Mesenchymal stem cell (in vitro differentiated cells and primary cell): ENCODE measurements around the gene IGF1R.

Experiments used
- DNase-seq: peaks from one replicate; pipeline ENCODE4 v3.0.0-alpha.2; 2013
- H2AFZ ChIP-seq: one replicate; pipeline ENCODE4 v1.6.1; 2013; ENCODE audit warnings: low read depth, mild to moderate bottlenecking, control low read depth, inconsistent platforms, low read length, moderate library complexity
- H2AK5ac ChIP-seq: 2 replicates; pipeline ENCODE4 v1.6.1; 2013; ENCODE audit warnings: low read length, moderate library complexity, mild to moderate bottlenecking, inconsistent platforms; ENCODE audit not compliant: severe bottlenecking
- H2BK120ac ChIP-seq: one replicate; pipeline ENCODE4 v1.6.1; 2013; ENCODE audit warnings: low read depth, mild to moderate bottlenecking, inconsistent platforms, low read length, moderate library complexity
- H2BK12ac ChIP-seq, 2 experiments: one replicate each; pipeline ENCODE4 v1.6.1; 2013; ENCODE audit warnings: inconsistent platforms in 2 of 2, low read length in 2 of 2, mild to moderate bottlenecking in 2 of 2, moderate library complexity in 2 of 2, control low read depth in 1 of 2
- H2BK15ac ChIP-seq: one replicate; pipeline ENCODE4 v1.6.1; 2013; ENCODE audit warnings: mild to moderate bottlenecking, low read depth, inconsistent platforms; ENCODE audit not compliant: poor library complexity, severe bottlenecking
- H2BK5ac ChIP-seq: 2 replicates; pipeline ENCODE4 v1.6.1; 2013; ENCODE audit warnings: low read depth, mild to moderate bottlenecking, low read length, control low read depth, inconsistent platforms; ENCODE audit not compliant: poor library complexity, severe bottlenecking
- H3K14ac ChIP-seq, 2 experiments: one replicate each; pipeline ENCODE4 v1.6.1; 2013; ENCODE audit warnings: inconsistent platforms in 2 of 2, low read length in 2 of 2, control low read depth in 1 of 2, mild to moderate bottlenecking in 1 of 2, moderate library complexity in 1 of 2
- H3K18ac ChIP-seq, 2 experiments: one replicate each; pipeline ENCODE4 v1.6.1; 2013; ENCODE audit warnings: inconsistent platforms in 2 of 2, low read length in 2 of 2, control low read depth in 1 of 2, low read depth in 1 of 2, mild to moderate bottlenecking in 1 of 2
- H3K23ac ChIP-seq, 2 experiments: one replicate each; pipeline ENCODE4 v1.6.1; 2013; ENCODE audit warnings: inconsistent platforms in 2 of 2, low read length in 2 of 2, mild to moderate bottlenecking in 2 of 2, moderate library complexity in 2 of 2, control low read depth in 1 of 2
- H3K27ac ChIP-seq: 2 replicates; pipeline ENCODE4 v1.5.1; 2013; ENCODE audit warnings: mild to moderate bottlenecking, moderate library complexity, low read length, control low read depth, inconsistent platforms; ENCODE audit not compliant: poor library complexity, severe bottlenecking
- H3K27me3 ChIP-seq, 2 experiments: 2 replicates each; pipeline versions ENCODE4 v1.6.1 to v1.7.0; 2013; ENCODE audit warnings: low read length in 2 of 2, mild to moderate bottlenecking in 2 of 2, moderate library complexity in 2 of 2, control low read depth in 1 of 2, inconsistent platforms in 1 of 2; ENCODE audit not compliant: control insufficient read depth in 1 of 2, insufficient read depth in 1 of 2
- H3K36me3 ChIP-seq, 2 experiments: 2 replicates each; pipeline versions ENCODE4 v1.6.1 to v1.7.0; 2013; ENCODE audit warnings: low read length in 2 of 2, control low read depth in 1 of 2, inconsistent platforms in 1 of 2, low read depth in 1 of 2, mild to moderate bottlenecking in 1 of 2; ENCODE audit not compliant: insufficient read depth in 2 of 2, control insufficient read depth in 1 of 2
- H3K4ac ChIP-seq, 2 experiments: one replicate each; pipeline ENCODE4 v1.6.1; 2013; ENCODE audit warnings: inconsistent platforms in 2 of 2, low read length in 2 of 2, mild to moderate bottlenecking in 2 of 2, moderate library complexity in 2 of 2, control low read depth in 1 of 2, low read depth in 1 of 2
- H3K4me1 ChIP-seq: 2 replicates; pipeline ENCODE4 v1.6.1; 2013; ENCODE audit warnings: low read depth, low read length, control low read depth; ENCODE audit not compliant: control insufficient read depth, insufficient read depth
- H3K4me2 ChIP-seq: 2 replicates; pipeline ENCODE4 v1.6.1; 2013; ENCODE audit warnings: low read length, mild to moderate bottlenecking, inconsistent platforms; ENCODE audit not compliant: poor library complexity, severe bottlenecking
- H3K4me3 ChIP-seq, 2 experiments: 2 replicates each; pipeline versions ENCODE4 v1.5.1 to v1.7.0; 2013; ENCODE audit warnings: low read length in 2 of 2, mild to moderate bottlenecking in 2 of 2, control low read depth in 1 of 2, low read depth in 1 of 2; ENCODE audit not compliant: insufficient read depth in 1 of 2
- H3K79me1 ChIP-seq: replicated peaks from 2 replicates; pipeline ENCODE4 v1.6.1; 2013; ENCODE audit warnings: mild to moderate bottlenecking, control low read depth, low read length, inconsistent platforms; ENCODE audit not compliant: poor library complexity, severe bottlenecking
- H3K9ac ChIP-seq: 2 replicates; pipeline ENCODE4 v1.7.0; 2013; ENCODE audit warnings: mild to moderate bottlenecking, low read length, moderate library complexity
- H3K9me3 ChIP-seq: 2 replicates; pipeline ENCODE4 v1.7.0; 2013; ENCODE audit warnings: mild to moderate bottlenecking, low read length; ENCODE audit not compliant: control insufficient read depth
- H4K8ac ChIP-seq: one replicate; pipeline ENCODE4 v1.6.1; 2013; ENCODE audit warnings: inconsistent platforms, mild to moderate bottlenecking, low read length, moderate library complexity
- H4K91ac ChIP-seq: one replicate; pipeline ENCODE4 v1.6.1; 2013; ENCODE audit warnings: mild to moderate bottlenecking, low read length, inconsistent platforms
- WGBS: methylation state at CpG from one replicate; pipeline ENCODE4 v1.1.7; 2013; ENCODE audit warnings: mixed read lengths; 5-methylcytosine and 5-hydroxymethylcytosine counted together

The IGF1R gene

DNA sequence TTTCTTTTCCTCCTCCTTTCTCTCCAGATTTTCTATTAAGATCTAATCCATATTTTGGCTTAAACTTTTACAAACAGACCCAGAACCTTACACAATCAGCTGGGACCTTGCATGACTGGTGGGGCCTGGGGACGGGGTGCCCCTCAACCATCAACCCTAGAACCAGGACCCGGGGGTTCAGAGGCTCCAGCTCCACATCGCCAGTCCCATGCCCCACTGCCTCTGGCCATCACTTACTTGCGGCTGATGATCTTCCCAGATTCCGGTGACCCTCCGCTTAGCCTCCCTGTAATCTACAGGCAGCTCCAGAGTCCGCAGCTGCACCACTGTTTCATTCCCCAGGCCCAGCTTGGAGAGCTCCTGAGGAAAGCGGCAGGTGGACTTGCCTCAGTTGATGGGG lies 322.5 kb downstream of the IGF1R start:
- Histone ChIP-seq H2AK5ac (no peak overlapping the region), H3K4ac (no peak overlapping the region), H2BK15ac (no peak overlapping the region), H3K9me3 (no peaks in the 10 kb centered on the region), H3K36me3 (peaks cover 0 to 4% of the 10 kb centered on the region in 2 experiments), H3K14ac (no peak overlapping the region), H3K23ac (no peak overlapping the region), H3K79me1 (no peaks in the 10 kb centered on the region), H3K27ac (no peak overlapping the region), H3K27me3 (no peaks in the 10 kb centered on the region), H4K8ac (no peak overlapping the region), H2BK12ac (no peak overlapping the region), H3K18ac (no peak overlapping the region), H4K91ac (no peak overlapping the region), H3K4me1 (peaks cover 6% of the 10 kb centered on the region), H2BK120ac (no peak overlapping the region), H3K9ac (no peak overlapping the region), H3K4me2 (no peak overlapping the region), H2BK5ac (no peak overlapping the region), H3K4me3 (no peak overlapping the region), H2AFZ (no peak overlapping the region)
- WGBS = 97% methylated on average over 6 of the region's 8 CpGs
- DNase-seq = no peak

GRCh38 chr15:98976500-98976899 lies 328.2 kb downstream of the IGF1R start:
- H4K8ac ChIP-seq = no peak overlapping the region
- no peak overlapping the region for H2BK120ac ChIP-seq
- H2AK5ac ChIP-seq = no peak overlapping the region
- no peaks in the 10 kb centered on the region for H3K27me3 ChIP-seq
- H3K4me2 ChIP-seq = no peak overlapping the region
- H3K4me3 ChIP-seq = no peak overlapping the region
- H3K9ac ChIP-seq = no peak overlapping the region
- H2AFZ ChIP-seq = no peak overlapping the region
- H3K18ac ChIP-seq = no peak overlapping the region
- H3K9me3 ChIP-seq = no peaks in the 10 kb centered on the region
- no peak overlapping the region for H2BK5ac ChIP-seq
- no peaks in the 10 kb centered on the region for H3K36me3 ChIP-seq
- DNase-seq = no peak
- 55% methylated on average over 1 of the region's 1 CpG for WGBS
- H3K4ac ChIP-seq = no peak overlapping the region
- H3K14ac ChIP-seq = no peak overlapping the region
- H3K4me1 ChIP-seq = no peaks in the 10 kb centered on the region
- no peak overlapping the region for H3K23ac ChIP-seq
- no peak overlapping the region for H4K91ac ChIP-seq
- no peak overlapping the region for H3K27ac ChIP-seq
- H3K79me1 ChIP-seq = no peaks in the 10 kb centered on the region
- H2BK15ac ChIP-seq = no peak overlapping the region
- no peak overlapping the region for H2BK12ac ChIP-seq

- Histone ChIP-seq H3K9ac (no peak overlapping the region), H2AFZ (no peak overlapping the region), H3K14ac (no peak overlapping the region), H4K8ac (no peak overlapping the region), H2BK120ac (no peak overlapping the region), H2BK5ac (no peak overlapping the region), H3K36me3 (no peaks in the 10 kb centered on the region), H3K23ac (no peak overlapping the region), H3K4ac (no peak overlapping the region), H2AK5ac (no peak overlapping the region), H3K9me3 (no peaks in the 10 kb centered on the region), H3K4me1 (peaks cover 2% of the 10 kb centered on the region), H3K4me2 (no peak overlapping the region), H3K27me3 (no peaks in the 10 kb centered on the region), H4K91ac (no peak overlapping the region), H2BK15ac (no peak overlapping the region), H3K18ac (no peak overlapping the region), H3K27ac (no peak overlapping the region), H3K79me1 (no peaks in the 10 kb centered on the region), H3K4me3 (no peak overlapping the region), H2BK12ac (no peak overlapping the region)
- DNase-seq = no peak
- no CpG with 5 or more reads among the region's 3 CpGs for WGBS
Observed at GRCh38 chr15:98977441-98977840, 329.1 kb downstream of the IGF1R start.

GRCh38 chr15:98978153-98978552 lies 329.8 kb downstream of the IGF1R start:
- WGBS = 89% methylated on average over 3 of the region's 3 CpGs
- no peak overlapping the region for H2AFZ ChIP-seq
- DNase-seq = no peak

More at GRCh38 chr15:98978153-98978552, 329.8 kb downstream of the IGF1R start:
- Histone ChIP-seq H3K27me3 (no peaks in the 10 kb centered on the region), H3K9ac (no peak overlapping the region), H3K9me3 (no peaks in the 10 kb centered on the region), H3K27ac (no peak overlapping the region), H3K4me3 (no peak overlapping the region), H4K91ac (peak overlapping the region; percentile 46), H3K4me2 (no peak overlapping the region), H2BK12ac (no peak overlapping the region), H3K18ac (no peak overlapping the region), H3K4ac (no peak overlapping the region), H2BK5ac (no peak overlapping the region), H3K23ac (no peak overlapping the region), H3K36me3 (no peaks in the 10 kb centered on the region), H3K14ac (no peak overlapping the region), H3K4me1 (peaks cover 2% of the 10 kb centered on the region), H2AK5ac (no peak overlapping the region), H2BK15ac (no peak overlapping the region), H3K79me1 (no peaks in the 10 kb centered on the region), H4K8ac (no peak overlapping the region), H2BK120ac (no peak overlapping the region)
